ENCODE measurements around the gene RNF115.

GRCh38 chr1:145777357-145778145 lies 46.3 kb downstream of the RNF115 start:
- TF ChIP-seq CTCF (IDR thresholded peaks at IDR 0.05), result no peak
- TF ChIP-seq POLR2A (IDR thresholded peaks at IDR 0.05), result no peak
